Stimulated activated CD8-positive, alpha-beta memory T cell treated with anti-CD3 and anti-CD28 coated beads, Interleukin-2, amount 100 ng/mL, for 48 hours (primary cell): ENCODE measurements around the gene NFKBIL1.
"Not testable (repeated sequence)": the region's sequence is repeated elsewhere in the genome, so short reads cannot be mapped to it uniquely, and the experiment has no call there.

Experiments
- DNase-seq, 2 donors: peaks; one replicate each; pipeline ENCODE4 v3.0.0-alpha.2; 2020; ENCODE audit warnings: low read depth in 2 of 2

NFKBIL1 gene

DNA sequence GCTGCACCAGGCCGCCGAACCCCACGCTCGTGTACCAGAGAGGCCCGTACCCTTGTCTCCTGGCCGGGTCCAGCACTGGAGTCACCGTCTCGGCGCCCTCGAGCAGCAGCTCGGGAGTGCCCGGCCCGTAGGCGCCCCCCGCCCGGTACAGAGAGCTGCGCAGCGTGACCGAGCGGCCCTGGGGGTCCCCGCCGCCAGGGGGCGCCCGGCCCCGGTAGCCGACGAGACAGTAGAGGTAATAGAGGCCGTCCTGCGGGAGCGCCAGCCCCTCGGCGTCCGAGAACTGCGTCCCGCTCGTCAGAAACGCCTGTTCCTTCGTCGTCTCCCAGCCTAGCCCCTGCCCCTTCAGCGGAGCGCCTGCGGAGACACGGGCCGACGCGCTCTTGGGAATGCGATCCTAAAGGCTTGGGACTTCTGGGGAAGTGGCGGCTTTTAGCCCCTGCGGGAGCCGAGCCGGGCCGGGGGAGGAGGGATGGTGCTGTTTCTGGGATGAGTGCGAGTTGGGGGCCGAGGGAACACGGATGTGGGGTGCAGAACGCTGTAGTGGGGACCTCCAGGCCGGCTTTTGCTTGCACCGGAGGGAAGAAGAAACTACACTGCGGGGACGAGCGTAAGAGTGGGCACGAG lies 33.5 kb downstream of the NFKBIL1 start:
- peak; percentile 85 to 87 for DNase-seq

DNA sequence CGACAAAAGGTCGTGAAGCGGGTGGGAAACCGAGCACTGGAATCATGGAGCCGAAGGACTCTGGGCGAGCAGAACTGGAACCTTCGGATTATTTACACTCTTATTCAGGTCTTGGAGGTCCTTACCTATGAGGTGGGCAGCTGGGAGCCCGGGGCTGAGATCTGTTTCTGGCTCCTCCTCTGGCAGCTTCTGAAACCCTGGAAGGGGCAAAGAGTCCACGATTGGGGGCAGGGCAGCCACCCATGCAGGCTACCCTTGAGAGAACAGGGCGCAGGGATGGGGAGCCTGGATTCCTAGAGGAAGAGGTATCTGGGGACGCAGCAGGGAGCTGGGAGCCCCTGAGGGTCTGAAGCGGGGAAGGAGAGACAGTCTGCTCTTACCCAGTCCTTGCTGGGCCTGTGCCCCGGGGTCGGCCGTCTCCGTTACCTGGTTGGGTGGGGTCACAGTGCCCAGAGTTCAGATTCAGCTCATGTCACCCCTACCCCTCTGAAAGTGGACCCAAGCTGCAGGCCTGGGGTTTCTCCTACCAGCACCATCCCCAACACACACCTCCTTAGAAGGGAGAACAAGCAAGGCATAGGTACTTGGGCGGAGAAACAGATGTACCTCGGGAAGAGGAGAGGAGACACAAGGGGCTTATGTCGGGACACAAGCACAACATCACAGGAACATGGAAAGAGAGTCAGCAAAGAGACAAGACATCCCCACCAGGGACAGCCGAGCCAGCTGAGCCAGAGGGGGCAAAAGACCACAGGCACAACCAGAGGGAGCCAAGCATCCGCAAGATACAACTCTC lies 34.2 kb downstream of the NFKBIL1 start:
- no peak for DNase-seq

DNA sequence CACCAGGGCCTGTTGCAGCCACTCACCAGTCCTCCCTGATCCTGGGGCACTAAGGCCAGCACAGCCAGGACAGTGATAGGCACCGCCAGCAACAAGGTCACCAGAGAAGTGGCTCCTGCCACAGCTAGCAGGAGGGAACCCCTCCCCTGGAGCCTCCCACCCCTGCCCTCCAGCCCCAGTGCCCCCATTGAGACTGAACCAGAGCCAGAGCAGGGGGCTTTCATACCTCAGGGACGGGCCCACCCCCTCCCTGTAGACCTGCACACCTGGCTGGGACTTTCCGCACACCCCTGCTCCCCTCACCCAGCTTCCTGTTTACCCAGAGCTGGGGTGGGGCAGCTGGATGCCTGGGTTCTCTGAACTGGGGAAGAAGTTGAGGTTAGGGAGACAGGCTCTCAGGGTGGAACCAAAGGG lies 34.8 kb downstream of the NFKBIL1 start, which contains the start of gene LTB:
TSS of gene LTB (minus strand) at position 195 of the 414 bp plus-strand sequence. CDS start at position 188, 7 bp downstream.
- no peak for DNase-seq

DNA sequence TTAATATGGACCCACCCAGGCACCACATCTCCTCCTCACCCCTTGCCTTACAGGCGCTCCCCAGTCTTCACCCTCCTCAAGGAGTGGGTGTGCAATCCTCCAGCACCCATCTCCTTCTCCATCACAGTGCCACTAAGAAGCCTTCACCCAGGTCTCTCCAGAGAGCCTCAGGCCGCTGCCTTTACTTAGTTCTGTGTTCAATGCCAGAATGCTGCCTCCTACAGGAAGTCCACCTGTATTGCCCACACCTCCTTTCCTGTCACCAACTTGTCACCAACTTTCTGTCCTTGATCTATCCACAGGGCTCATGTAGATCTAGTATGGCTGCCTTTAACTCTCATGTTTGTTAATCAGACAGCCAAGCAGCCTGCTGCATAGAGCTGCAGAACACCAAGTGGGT lies 38.1 kb downstream of the NFKBIL1 start:
- DNase-seq, result no peak

DNA sequence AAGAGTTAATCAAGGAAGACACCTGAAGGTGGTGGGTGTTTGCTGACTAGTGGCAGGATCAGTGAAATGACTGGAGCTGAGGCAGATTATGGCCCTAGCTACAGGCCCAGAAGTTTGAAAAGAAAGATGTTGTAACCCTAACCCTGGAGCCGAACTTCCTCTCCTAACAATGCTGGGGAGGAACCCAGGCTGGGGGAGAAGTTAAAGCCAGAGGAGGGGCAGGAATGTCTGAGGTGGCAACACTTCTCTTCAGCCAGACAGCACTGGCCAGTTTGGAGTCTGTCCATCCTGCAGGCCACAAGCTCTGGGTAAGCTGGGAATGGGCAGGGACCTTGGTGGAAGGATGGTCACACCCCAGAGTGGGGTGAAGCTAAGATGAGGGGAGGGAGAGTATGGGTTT lies 38.6 kb downstream of the NFKBIL1 start, which contains the start of gene LST1:
TSS of gene LST1 (plus strand) at position 270 of the 400 bp plus-strand sequence. CDS start 1,023 bp downstream, outside the sequence.
- DNase-seq, result no peak

DNA sequence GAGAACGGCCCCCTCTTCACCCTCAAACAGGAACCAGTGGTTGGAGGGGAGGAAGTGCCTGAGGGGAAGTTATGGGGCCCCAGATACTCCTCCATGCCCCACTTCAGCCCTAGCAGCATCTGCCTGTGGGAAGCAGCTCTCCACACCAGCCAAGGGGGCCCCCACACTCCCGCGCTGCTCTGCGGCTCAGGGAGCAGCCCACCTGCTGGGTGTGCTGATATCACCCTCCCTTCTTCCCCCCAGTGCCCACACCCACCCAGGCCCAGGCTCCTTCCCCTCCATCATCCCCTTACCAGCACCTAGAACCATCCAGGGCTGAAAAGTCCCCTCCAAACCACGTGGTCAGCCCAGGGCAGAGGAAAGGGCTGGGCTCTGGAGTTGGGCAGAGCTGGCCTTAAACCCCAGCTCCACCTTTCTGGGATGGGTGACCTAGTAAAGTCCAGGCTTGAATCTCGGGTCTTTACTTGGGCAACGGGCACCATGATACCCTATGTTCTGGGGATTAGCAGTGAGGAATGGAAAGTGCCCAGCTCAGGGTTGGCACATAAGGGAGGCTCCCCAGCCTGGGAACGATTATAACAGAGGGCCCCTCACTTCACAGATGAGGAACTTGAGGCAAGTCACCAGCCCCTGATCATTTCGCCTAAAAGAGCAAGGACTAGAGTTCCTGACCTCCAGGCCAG lies 39.3 kb downstream of the NFKBIL1 start:
- DNase-seq, result no peak

DNA sequence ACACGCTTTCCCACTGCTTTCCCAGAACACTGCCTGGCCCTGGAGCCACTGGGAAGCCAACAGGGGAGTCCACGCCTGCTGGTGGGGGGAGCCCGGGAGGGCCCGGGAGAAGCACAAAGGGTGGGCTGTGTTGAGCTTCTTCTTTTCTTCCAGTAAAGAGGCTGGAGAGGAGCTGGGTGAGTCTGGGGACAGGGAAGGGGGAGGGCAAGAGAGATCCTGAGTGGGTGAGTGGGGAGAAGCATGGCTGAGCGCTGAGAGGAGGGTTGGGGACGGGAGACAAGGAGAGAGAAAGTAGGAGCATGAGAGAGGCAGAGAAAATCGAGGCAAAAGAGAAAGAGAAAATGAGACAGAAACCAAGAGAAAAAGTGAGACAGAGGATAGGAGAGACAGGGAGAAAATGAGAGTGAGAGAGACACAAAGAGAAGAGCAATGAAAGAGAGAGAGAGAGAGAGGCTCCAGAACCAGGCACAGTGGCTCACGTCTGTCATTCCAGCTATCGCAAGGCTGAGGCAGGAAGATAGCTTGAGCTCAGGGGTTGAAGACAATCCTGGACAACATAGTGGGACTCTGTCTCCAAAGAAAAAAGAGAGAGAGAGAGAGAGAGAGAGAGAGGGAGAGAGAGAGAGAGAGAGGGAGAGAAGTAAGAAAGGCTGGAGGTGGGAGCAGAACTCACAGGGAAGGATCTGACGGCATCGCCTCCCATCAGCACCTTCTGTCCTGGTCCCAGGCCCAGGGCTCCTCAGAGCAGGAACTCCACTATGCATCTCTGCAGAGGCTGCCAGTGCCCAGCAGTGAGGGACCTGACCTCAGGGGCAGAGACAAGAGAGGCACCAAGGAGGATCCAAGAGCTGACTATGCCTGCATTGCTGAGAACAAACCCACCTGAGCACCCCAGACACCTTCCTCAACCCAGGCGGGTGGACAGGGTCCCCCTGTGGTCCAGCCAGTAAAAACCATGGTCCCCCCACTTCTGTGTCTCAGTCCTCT lies 40.7 kb downstream of the NFKBIL1 start:
- no peak for DNase-seq

DNA sequence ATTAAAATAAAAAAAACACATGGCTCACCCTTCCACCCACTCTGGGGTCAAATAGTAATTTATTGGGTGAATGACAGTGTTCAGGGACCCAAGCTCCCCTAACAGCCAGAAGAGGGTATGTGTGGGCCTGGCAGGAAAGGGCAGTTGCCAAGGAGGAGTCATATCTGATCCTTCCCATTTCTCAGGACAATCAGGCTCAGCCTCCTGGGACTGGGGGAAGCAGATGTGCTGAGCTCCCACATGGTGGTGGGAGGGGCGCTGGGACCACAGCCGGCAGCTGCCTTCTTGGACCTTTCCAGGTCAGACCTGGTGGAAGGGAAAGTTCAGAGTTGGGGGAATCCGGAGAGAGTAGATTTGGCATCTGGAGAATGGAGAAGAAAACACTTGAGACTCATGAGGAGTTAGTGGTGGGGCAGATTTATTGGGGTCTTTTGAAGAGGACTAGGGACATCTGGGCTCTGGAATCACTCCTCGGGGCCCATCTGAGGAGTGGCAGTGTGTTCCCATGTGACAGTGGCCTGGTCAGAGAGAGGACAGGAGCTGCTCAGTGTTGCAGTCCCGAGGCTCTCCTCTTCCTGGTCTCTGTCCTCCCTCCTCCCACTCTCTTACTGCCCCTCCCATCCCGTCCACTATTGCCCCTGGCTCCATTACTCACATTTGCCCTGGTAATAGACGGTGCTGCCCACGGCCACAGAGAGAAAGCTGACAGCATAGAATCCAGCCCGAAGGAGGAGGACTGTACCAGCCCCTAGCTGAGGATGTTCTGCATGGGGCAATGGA lies 41.7 kb downstream of the NFKBIL1 start:
- DNase-seq, result no peak

DNA sequence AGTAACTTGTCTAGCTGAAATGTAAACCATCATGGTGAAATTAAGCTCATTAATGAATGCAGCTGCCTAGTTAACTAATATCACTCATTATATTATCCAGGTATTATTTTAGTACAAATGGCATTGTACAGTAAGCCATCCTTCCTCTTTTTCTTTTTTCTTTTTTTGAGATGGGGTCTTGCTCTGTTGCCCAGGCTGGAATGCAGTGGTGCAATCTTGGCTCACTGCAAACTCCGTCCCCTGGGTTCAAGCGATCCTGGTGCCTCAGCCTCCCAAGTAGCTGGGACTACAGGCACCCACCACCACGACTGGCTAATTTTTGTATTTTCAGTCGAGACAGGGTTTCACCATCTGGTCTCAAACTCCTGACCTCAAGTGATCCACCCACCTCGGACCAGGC lies 43.3 kb downstream of the NFKBIL1 start:
- DNase-seq, result not testable (repeated sequence)

DNA sequence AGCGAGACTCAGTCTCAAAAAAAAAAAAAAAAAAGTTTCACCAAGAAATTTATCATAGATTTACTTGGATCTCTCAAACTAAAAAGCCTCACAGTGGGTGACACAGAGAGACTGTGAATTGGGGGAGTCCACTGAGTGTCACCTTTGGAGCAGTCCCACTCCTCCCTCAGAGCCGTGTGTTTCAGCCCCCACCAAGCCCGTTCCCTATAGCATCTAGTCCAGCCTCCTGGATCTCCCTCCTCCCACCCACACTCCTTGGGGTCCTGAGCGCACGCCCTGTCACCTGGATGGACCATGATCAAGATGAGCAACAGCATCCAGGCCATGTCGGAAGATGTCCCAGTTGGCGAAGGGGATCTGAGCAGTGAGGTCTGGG lies 45.0 kb downstream of the NFKBIL1 start:
- DNase-seq, result no peak

DNA sequence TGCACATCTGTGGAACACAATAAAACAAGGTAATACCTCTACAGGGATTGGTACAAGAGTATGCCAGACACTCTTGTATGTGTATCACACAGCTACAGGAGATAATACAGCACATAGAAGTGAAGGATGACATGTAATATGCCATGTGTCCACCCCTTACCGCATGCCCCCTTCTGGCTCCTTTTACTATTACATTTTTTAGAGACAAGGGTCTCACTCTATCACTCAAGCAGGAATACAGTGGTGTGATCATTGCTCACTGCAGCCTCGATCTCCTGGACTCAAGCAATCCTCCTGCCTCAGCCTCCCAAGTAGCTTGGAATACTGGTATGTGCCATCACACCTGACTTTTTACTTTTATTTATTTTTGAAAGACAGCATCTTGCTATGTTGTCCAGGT lies 49.6 kb downstream of the NFKBIL1 start:
- no peak for DNase-seq

DNA sequence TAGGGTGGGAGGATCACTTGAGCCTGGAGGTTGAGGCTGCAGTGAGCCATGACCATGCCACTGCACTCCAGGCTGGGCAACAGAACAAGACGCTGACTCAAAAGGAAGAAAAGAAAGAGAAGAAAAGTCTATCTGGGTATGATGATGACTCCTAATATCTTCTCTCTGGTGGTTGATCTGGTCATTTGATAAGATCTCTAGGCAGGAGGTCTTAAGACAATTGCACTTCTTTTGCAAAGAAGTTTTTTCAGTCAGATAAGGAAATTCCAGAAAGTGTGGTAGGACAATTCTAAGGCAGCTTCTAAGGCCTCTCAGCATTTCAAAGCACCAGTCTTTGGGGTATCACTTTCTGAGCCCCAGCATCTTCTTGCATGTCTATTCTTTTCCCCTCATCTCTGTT lies 59.9 kb downstream of the NFKBIL1 start:
- DNase-seq, result no peak
